Measurements from ENCODE around the gene KIF18A. TPM values are rescaled to one million over a fixed set of nuclear protein-coding genes. Genes with fewer than 3 reads are reported as not detected.

KIF18A gene
- total and polyA plus RNA-seq, 9 of the 15 experiments (the other 6 are each of a cell fraction or from before 2014, with no cell fraction given), result 15.1 to 36.1 (median 24.3) TPM

DNA sequence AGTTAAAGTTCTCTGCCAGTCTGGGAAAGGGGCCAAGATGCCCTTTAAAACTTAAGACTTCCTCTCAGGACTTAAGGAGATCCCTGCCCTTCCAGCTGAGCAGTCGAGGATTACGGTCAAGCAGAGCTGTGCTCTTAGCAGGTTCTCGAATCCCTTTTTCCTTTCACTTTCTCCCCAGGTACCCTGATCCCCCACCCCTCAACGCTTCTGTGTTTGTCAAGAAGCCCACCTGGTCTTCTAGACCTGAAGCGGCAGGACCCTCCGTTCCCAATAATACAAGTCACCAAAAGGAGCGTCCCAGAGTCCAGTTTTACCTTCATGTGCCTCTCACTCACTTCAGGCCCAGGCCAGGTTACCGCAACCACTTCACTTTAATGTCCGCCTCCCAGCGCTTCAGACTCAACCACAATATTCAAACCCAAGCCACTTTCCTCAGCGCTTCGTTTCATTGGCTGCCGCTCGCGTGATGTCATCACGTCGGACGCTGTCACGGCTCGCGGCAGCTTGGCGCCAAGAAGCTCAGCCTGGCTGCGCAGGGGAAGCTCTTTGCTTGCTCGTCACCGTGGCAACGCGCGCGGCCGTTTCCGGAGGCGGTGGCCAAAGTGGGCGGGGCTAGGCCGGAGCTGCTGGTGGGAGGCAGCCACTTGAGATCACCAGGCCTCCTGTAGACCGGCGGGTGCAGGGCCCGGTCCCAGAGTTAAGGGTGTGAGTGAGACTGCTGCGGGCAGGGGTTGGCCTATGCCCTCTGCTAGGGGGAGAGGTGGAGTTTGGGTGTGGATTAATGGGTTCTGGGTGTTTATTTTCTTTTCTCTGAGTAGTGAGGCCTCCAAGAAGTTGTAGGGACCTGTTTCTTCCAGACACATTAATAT lies at the start of gene KIF18A, which contains the start of gene METTL15 (continued):
- no peak for TF ChIP-seq PTRF (tag; IDR thresholded peaks at IDR 0.05)
- TF ChIP-seq, protein P1, sequence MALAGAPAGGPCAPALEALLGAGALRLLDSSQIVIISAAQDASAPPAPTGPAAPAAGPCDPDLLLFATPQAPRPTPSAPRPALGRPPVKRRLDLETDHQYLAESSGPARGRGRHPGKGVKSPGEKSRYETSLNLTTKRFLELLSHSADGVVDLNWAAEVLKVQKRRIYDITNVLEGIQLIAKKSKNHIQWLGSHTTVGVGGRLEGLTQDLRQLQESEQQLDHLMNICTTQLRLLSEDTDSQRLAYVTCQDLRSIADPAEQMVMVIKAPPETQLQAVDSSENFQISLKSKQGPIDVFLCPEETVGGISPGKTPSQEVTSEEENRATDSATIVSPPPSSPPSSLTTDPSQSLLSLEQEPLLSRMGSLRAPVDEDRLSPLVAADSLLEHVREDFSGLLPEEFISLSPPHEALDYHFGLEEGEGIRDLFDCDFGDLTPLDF (CRISPR knock-in tag; IDR thresholded peaks at IDR 0.05), result peak; percentile 97
- no peak for TF ChIP-seq MEF2A (IDR thresholded peaks at IDR 0.05; ENCODE audit: control insufficient read depth, low read depth, low read length)
- TF ChIP-seq SMARCB1 (IDR thresholded peaks at IDR 0.05; ENCODE audit: insufficient read length, low read depth), result no peak
- TF ChIP-seq ELF2 (CRISPR knock-in tag; IDR thresholded peaks at IDR 0.05), result no peak
- no peak for TF ChIP-seq LCOR (CRISPR knock-in tag; IDR thresholded peaks at IDR 0.05)
- TF ChIP-seq, protein P2, sequence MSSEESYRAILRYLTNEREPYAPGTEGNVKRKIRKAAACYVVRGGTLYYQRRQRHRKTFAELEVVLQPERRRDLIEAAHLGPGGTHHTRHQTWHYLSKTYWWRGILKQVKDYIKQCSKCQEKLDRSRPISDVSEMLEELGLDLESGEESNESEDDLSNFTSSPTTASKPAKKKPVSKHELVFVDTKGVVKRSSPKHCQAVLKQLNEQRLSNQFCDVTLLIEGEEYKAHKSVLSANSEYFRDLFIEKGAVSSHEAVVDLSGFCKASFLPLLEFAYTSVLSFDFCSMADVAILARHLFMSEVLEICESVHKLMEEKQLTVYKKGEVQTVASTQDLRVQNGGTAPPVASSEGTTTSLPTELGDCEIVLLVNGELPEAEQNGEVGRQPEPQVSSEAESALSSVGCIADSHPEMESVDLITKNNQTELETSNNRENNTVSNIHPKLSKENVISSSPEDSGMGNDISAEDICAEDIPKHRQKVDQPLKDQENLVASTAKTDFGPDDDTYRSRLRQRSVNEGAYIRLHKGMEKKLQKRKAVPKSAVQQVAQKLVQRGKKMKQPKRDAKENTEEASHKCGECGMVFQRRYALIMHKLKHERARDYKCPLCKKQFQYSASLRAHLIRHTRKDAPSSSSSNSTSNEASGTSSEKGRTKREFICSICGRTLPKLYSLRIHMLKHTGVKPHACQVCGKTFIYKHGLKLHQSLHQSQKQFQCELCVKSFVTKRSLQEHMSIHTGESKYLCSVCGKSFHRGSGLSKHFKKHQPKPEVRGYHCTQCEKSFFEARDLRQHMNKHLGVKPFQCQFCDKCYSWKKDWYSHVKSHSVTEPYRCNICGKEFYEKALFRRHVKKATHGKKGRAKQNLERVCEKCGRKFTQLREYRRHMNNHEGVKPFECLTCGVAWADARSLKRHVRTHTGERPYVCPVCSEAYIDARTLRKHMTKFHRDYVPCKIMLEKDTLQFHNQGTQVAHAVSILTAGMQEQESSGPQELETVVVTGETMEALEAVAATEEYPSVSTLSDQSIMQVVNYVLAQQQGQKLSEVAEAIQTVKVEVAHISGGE (CRISPR knock-in tag; IDR thresholded peaks at IDR 0.05), result peak in 1 of 3 experiments; percentile 85; a peak in 2 of 6 replicates
- TF ChIP-seq CBFB (CRISPR knock-in tag; IDR thresholded peaks at IDR 0.05), result peak; percentile 41; the same call in 1 of the 2 replicates
- TF ChIP-seq, protein P3, sequence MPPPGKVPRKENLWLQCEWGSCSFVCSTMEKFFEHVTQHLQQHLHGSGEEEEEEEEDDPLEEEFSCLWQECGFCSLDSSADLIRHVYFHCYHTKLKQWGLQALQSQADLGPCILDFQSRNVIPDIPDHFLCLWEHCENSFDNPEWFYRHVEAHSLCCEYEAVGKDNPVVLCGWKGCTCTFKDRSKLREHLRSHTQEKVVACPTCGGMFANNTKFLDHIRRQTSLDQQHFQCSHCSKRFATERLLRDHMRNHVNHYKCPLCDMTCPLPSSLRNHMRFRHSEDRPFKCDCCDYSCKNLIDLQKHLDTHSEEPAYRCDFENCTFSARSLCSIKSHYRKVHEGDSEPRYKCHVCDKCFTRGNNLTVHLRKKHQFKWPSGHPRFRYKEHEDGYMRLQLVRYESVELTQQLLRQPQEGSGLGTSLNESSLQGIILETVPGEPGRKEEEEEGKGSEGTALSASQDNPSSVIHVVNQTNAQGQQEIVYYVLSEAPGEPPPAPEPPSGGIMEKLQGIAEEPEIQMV (tag; conservative IDR thresholded peaks at IDR 0.05; ENCODE audit: low read depth), result no peak
- no peak for TF ChIP-seq PHB2 (IDR thresholded peaks at IDR 0.05; ENCODE audit: low read depth)
- TF ChIP-seq, protein P4, sequence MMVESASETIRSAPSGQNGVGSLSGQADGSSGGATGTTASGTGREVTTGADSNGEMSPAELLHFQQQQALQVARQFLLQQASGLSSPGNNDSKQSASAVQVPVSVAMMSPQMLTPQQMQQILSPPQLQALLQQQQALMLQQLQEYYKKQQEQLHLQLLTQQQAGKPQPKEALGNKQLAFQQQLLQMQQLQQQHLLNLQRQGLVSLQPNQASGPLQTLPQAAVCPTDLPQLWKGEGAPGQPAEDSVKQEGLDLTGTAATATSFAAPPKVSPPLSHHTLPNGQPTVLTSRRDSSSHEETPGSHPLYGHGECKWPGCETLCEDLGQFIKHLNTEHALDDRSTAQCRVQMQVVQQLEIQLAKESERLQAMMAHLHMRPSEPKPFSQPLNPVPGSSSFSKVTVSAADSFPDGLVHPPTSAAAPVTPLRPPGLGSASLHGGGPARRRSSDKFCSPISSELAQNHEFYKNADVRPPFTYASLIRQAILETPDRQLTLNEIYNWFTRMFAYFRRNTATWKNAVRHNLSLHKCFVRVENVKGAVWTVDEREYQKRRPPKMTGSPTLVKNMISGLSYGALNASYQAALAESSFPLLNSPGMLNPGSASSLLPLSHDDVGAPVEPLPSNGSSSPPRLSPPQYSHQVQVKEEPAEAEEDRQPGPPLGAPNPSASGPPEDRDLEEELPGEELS (CRISPR knock-in tag; IDR thresholded peaks at IDR 0.05; ENCODE audit: borderline replicate concordance), result no peak
- TF ChIP-seq, protein P5, sequence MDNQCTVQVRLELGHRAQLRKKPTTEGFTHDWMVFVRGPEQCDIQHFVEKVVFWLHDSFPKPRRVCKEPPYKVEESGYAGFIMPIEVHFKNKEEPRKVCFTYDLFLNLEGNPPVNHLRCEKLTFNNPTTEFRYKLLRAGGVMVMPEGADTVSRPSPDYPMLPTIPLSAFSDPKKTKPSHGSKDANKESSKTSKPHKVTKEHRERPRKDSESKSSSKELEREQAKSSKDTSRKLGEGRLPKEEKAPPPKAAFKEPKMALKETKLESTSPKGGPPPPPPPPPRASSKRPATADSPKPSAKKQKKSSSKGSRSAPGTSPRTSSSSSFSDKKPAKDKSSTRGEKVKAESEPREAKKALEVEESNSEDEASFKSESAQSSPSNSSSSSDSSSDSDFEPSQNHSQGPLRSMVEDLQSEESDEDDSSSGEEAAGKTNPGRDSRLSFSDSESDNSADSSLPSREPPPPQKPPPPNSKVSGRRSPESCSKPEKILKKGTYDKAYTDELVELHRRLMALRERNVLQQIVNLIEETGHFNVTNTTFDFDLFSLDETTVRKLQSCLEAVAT (IDR thresholded peaks at IDR 0.05), result peak; percentile 40 to 66; a peak in 2 of 4 replicates
- peak; percentile 94 for TF ChIP-seq SAP30 (IDR thresholded peaks at IDR 0.05; ENCODE audit: borderline replicate concordance, insufficient read depth, low read depth, low read length, poor library complexity, severe bottlenecking)
- TF ChIP-seq NFIX (CRISPR knock-in tag; IDR thresholded peaks at IDR 0.05; ENCODE audit: low read depth), result no peak

Data from K562 (cell line).